GM12864 (cell line): ENCODE results near the gene CACNA2D2.

Source experiments
- DNase-seq: peaks from one replicate; pipeline ENCODE4 v3.0.0-alpha.2; 2011; ENCODE audit warnings: low read depth
- H3K4me3 ChIP-seq: 2 replicates; pipeline ENCODE4 v1.5.1; 2011; ENCODE audit warnings: mild to moderate bottlenecking, low read depth, low read length, control low read depth
- TF ChIP-seq, protein P1 (sequence below): IDR thresholded peaks from 2 replicates; pipeline ENCODE4 v1.5.1; 2011; ENCODE audit warnings: low read depth, mild to moderate bottlenecking, moderate library complexity, low read length, control low read depth, inconsistent platforms; ENCODE audit errors: missing control alignments

CACNA2D2 gene

DNA sequence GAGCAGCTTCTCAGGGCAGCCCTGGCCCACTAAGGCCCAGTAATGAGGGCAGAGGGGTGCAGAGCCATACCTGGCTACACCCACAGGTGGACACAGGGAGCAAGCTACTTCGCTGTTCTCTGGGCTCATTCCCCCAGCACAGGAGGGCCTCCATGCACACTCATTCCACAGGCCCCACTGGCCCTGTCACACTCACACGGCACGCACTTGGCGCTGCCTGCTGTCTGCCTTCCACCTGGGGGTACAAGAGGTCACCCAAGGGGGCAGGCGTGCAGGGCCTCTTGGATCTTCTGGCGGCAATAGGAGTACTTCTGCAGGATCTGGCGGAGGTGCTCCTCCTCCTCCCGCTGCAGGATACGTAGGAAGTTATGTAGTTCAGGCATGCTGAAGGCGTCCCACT lies 173.1 kb downstream of the CACNA2D2 start:
- no peak overlapping the region for H3K4me3 ChIP-seq
- TF ChIP-seq, protein P1, sequence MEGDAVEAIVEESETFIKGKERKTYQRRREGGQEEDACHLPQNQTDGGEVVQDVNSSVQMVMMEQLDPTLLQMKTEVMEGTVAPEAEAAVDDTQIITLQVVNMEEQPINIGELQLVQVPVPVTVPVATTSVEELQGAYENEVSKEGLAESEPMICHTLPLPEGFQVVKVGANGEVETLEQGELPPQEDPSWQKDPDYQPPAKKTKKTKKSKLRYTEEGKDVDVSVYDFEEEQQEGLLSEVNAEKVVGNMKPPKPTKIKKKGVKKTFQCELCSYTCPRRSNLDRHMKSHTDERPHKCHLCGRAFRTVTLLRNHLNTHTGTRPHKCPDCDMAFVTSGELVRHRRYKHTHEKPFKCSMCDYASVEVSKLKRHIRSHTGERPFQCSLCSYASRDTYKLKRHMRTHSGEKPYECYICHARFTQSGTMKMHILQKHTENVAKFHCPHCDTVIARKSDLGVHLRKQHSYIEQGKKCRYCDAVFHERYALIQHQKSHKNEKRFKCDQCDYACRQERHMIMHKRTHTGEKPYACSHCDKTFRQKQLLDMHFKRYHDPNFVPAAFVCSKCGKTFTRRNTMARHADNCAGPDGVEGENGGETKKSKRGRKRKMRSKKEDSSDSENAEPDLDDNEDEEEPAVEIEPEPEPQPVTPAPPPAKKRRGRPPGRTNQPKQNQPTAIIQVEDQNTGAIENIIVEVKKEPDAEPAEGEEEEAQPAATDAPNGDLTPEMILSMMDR: no peak
- no peak for DNase-seq

DNA sequence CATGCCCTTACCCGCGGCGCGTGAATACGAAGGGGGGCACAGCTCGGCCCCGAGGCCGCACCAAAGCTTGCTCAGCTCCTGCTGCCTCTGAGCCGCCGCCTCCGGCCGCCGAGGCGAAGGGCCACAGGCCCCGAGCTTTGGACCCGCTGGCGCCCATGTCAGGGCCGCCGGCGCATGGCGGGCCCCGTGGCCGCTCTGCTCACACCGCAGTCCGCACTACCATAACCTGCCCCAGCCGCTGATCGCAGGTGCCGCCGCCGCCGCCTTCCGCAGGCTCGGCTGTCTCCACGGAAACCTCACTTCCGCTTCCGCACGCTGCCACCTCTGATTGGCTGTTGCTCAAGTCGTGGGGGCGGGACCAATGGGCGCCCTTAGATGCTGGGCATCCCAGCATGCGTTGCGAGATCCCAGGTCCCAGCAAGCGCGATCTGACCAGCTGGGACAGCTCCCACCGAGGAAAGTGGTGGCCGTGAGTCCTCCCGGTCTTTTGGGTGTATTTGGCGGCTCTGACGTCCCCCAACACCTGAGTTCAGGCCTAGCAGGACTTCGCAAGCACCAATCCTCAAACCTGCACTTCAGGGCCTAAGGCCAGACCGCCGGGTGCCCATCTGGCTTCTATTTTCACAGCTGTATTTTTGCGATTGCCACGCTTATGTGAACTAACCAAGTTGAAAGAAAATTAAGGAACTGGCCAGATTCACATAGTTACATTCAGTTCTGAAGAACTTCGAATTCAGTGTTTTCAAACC lies 175.3 kb downstream of the CACNA2D2 start, which contains the start of gene TUSC2:
TUSC2 (minus strand) TSS at position 281 of the 749 bp plus-strand sequence; CDS start at position 157, 124 bp downstream.
- DNase-seq: peak; percentile 89
- TF ChIP-seq, protein P1: no peak
- H3K4me3 ChIP-seq: peak within 1 kb of the TSS; percentile 89

DNA sequence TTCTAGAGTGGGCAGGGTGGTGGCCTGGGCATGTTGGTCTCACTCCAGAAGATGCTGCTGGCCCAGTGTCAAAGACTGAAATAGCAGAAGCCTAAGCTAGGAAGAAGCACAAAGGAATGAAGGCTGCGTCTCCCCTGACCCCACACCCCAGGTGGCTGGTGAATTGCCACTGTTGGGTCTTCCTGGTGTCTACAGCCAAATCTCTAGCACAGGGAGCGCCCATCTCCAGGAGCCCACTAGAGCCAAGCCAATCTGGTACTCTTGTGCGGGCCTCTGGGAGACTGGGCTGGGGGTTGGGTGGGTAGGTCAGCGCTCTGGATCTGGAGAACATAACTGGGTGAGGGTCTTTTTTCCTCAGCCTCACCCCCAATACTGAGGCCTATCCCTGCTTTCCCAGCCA lies 176.3 kb downstream of the CACNA2D2 start:
- TF ChIP-seq, protein P1: no peak
- no peak for DNase-seq
- H3K4me3 ChIP-seq: peak overlapping the region; percentile 89

DNA sequence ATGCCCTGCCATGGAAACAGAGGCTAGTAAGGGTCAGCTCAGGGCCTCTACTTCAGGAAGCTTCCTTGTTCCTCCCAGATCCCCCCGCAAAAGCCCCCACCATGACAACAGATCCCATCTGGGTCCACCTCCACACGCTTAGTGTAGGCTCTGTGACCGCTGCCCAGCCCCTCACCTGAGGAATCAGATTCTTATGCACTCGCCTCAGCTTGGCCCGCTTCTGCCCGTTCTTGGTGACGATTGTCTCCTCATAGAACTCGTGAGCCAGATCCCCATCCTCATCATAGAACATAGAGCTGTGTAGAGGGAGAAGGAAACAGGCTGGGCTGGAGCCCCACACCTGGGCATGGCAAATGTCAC lies 177.3 kb downstream of the CACNA2D2 start:
- TF ChIP-seq, protein P1: no peak
- no peak overlapping the region for H3K4me3 ChIP-seq
- DNase-seq: no peak

DNA sequence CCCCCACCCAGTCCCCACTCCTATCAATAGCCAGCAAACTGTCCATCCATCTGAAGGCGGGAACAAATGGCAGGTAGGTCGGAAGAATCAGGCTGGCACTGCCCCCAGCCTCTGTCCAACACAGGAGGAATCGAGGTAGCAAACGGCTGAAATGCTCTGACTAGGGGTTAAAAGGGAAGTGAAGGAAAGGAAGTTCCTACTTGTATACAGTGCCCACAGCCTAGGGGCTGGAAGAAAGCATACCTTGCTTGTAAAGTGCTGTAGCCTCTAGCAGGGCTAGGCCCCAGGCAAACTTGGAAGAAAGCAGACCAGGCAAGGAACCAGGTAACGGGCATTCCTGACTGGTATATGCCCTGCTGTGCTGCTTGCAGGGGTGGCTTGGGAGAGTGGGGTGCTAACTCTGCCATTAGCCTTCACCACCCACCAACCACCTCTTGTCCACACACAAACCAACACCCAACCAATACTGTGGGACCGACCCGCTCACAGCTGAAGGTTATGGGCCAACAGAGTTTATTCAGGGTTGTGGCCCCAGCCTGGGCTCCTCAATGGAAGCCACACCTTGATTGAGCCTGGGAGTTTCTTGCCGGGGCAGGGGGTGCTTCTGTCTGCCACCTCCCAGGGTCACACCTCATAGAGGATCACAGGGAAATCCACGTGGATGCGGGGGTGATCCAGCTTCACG lies 177.8 kb downstream of the CACNA2D2 start:
- no peak overlapping the region for H3K4me3 ChIP-seq
- no peak for DNase-seq
- TF ChIP-seq, protein P1: no peak

DNA sequence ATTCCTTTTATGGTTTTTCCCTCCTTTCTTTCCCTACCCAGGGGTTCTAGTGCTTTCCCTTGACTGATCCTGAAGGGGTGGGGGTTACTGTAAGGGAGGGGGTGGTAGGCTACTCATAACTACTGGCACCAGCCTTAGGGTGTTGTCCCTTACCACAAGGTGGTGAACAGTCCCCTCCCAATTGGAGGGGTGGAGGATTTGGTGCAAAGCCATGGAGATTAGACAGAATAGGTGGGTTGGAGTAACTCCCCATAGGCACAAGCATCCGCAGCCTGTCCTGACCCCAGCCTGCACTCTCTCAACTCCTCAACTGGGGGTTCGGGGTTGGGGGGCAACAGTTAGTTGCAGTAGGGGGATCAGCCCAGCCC lies 178.3 kb downstream of the CACNA2D2 start:
- H3K4me3 ChIP-seq: no peak overlapping the region
- no peak for DNase-seq
- TF ChIP-seq, protein P1: no peak
